SU-DHL-6 (cell line): ENCODE data around the gene RELL2.

ENCODE experiments used
- EZH2phosphoT487 ChIP-seq: fragments of 200-600 bp; sonication (generic), shearing (Covaris generic); conservative IDR thresholded peaks from 2 replicates; pipeline ENCODE4 v1.6.1; 2018; ENCODE audit warnings: mild to moderate bottlenecking, antibody characterized with exemption, low read length, moderate library complexity, mixed read lengths
- TF ChIP-seq, protein P1 (sequence below): fragments of 200-600 bp; sonication (generic); IDR thresholded peaks from one replicate; pipeline ENCODE4 v1.5.1; 2017; ENCODE audit warnings: antibody characterized with exemption, mild to moderate bottlenecking, low read length, moderate library complexity; ENCODE audit not compliant: insufficient read depth, poor library complexity, severe bottlenecking

GRCh38 chr5:141617682-141618029 lies 19.1 kb upstream of the RELL2 start:
- TF ChIP-seq, protein P1, sequence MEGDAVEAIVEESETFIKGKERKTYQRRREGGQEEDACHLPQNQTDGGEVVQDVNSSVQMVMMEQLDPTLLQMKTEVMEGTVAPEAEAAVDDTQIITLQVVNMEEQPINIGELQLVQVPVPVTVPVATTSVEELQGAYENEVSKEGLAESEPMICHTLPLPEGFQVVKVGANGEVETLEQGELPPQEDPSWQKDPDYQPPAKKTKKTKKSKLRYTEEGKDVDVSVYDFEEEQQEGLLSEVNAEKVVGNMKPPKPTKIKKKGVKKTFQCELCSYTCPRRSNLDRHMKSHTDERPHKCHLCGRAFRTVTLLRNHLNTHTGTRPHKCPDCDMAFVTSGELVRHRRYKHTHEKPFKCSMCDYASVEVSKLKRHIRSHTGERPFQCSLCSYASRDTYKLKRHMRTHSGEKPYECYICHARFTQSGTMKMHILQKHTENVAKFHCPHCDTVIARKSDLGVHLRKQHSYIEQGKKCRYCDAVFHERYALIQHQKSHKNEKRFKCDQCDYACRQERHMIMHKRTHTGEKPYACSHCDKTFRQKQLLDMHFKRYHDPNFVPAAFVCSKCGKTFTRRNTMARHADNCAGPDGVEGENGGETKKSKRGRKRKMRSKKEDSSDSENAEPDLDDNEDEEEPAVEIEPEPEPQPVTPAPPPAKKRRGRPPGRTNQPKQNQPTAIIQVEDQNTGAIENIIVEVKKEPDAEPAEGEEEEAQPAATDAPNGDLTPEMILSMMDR, result no peak
- no peak for TF ChIP-seq EZH2phosphoT487
